ENCODE data around the gene KRT33B.
"Not testable (repeated sequence)": the region's sequence is repeated elsewhere in the genome, so short reads cannot be mapped to it uniquely, and the experiment has no call there.

DNA sequence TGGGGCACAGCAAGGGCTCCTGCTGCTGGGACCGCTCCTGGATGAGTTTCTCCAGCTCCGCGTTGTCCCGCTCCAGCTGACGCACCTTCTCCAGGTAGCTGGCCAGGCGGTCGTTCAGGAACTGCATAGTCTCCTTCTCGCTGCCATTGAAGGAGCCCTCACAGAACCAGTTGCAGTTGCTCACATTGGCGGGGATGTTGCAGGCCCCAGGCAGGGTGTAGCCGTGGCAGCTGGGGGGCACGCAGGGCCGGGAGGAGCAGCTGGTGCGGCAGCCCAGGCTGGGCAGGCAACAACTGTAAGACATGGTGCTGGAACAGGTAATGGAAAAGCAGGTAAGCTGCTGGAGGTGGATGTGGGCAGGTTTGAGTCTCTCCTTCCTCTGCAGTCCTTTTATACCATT, 12.3 kb upstream of the KRT33B start, which contains the start of gene KRT34:
- TF ChIP-seq CTCF (optimal IDR thresholded peaks at IDR 0.05 in 1 of 3, IDR thresholded peaks at IDR 0.05 in 1 of 3, conservative IDR thresholded peaks at IDR 0.05 in 1 of 3; ENCODE audit: extremely low read depth in 1 of 3, insufficient read depth in 2 of 3, low read length in 3 of 3); EZH2 (IDR thresholded peaks at IDR 0.05; ENCODE audit: low read length): not testable (repeated sequence)
